ENCODE results near the gene STK24. TPM values are rescaled to one million over a fixed set of nuclear protein-coding genes. Genes with fewer than 3 reads are reported as not detected.
A peak's percentile ranks its signal among the peaks of the same experiment; 100 is the strongest.

The STK24 gene
- total and polyA plus RNA-seq, 10 of the 15 experiments (the other 5 are each of a cell fraction or from before 2014, with no cell fraction given): 7.5 to 115 (median 52.9) TPM

GRCh38 chr13:98476538-98476966 lies 100.4 kb downstream of the STK24 start (continued):
- TF ChIP-seq, protein P1, sequence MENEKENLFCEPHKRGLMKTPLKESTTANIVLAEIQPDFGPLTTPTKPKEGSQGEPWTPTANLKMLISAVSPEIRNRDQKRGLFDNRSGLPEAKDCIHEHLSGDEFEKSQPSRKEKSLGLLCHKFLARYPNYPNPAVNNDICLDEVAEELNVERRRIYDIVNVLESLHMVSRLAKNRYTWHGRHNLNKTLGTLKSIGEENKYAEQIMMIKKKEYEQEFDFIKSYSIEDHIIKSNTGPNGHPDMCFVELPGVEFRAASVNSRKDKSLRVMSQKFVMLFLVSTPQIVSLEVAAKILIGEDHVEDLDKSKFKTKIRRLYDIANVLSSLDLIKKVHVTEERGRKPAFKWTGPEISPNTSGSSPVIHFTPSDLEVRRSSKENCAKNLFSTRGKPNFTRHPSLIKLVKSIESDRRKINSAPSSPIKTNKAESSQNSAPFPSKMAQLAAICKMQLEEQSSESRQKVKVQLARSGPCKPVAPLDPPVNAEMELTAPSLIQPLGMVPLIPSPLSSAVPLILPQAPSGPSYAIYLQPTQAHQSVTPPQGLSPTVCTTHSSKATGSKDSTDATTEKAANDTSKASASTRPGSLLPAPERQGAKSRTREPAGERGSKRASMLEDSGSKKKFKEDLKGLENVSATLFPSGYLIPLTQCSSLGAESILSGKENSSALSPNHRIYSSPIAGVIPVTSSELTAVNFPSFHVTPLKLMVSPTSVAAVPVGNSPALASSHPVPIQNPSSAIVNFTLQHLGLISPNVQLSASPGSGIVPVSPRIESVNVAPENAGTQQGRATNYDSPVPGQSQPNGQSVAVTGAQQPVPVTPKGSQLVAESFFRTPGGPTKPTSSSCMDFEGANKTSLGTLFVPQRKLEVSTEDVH (IDR thresholded peaks at IDR 0.05; ENCODE audit: low read depth, partially characterized antibody): peak; percentile 45
- TF ChIP-seq NR2C2 (IDR thresholded peaks at IDR 0.05; ENCODE audit: borderline replicate concordance, control insufficient read depth, insufficient read length, low read depth) (no peak), CHD1 (IDR thresholded peaks at IDR 0.05; ENCODE audit: low read depth, low read length) (no peak), SREBF2 (IDR thresholded peaks at IDR 0.05; ENCODE audit: low read length) (no peak), JUNB (IDR thresholded peaks at IDR 0.05) (peak; percentile 93), BMI1 (IDR thresholded peaks at IDR 0.05; ENCODE audit: borderline replicate concordance) (peak; percentile 59; the same call in 1 of the 2 replicates), TCF3 (IDR thresholded peaks at IDR 0.05; ENCODE audit: borderline replicate concordance, insufficient read depth, low read depth, low read length) (peak; percentile 95), SMAD1 (IDR thresholded peaks at IDR 0.05; ENCODE audit: low read depth, partially characterized antibody) (no peak), KLF5 (IDR thresholded peaks at IDR 0.05; ENCODE audit: partially characterized antibody) (peak; percentile 83), EGR1 (IDR thresholded peaks at IDR 0.05; ENCODE audit: borderline replicate concordance in 1 of 2, low read depth in 2 of 2, low read length in 2 of 2) (peak in 1 of 2 experiments; percentile 78; a peak in 2 of 3 replicates), STAT3 (IDR thresholded peaks at IDR 0.05; ENCODE audit: low read depth, low read length) (0 out of 2 replicates have a peak, but pooled peaks have one; percentile 88), KDM1A (IDR thresholded peaks at IDR 0.05; ENCODE audit: borderline replicate concordance) (no peak), EED (IDR thresholded peaks at IDR 0.05; ENCODE audit: low read depth) (peak; percentile 99), RAD51 (IDR thresholded peaks at IDR 0.05) (no peak), EZH2 (IDR thresholded peaks at IDR 0.05; ENCODE audit: borderline replicate concordance, control insufficient read depth, low read depth, low read length) (no peak), TAF1 (IDR thresholded peaks at IDR 0.05; ENCODE audit: borderline replicate concordance, low read depth, low read length) (peak; percentile 46; the same call in 1 of the 2 replicates), RELB (IDR thresholded peaks at IDR 0.05; ENCODE audit: low read depth) (peak; percentile 80), TCF7 (IDR thresholded peaks at IDR 0.05; ENCODE audit: borderline replicate concordance) (peak; percentile 54; the same call in 1 of the 2 replicates), NR2C1 (IDR thresholded peaks at IDR 0.05) (peak; percentile 83), ZZZ3 (IDR thresholded peaks at IDR 0.05; ENCODE audit: control insufficient read depth, insufficient read length, low read depth) (no peak), CEBPB (IDR thresholded peaks at IDR 0.05; ENCODE audit: borderline replicate concordance in 1 of 2, low read depth in 2 of 2, low read length in 2 of 2) (no peak; a peak in 1 of 4 replicates), MEF2A (IDR thresholded peaks at IDR 0.05; ENCODE audit: insufficient read depth, low read depth, low read length) (peak; percentile 88), SRF (IDR thresholded peaks at IDR 0.05; ENCODE audit: low read depth in 2 of 2, low read length in 2 of 2) (peak; percentile 80 to 87), NFXL1 (IDR thresholded peaks at IDR 0.05; ENCODE audit: borderline replicate concordance) (no peak), BHLHE40 (IDR thresholded peaks at IDR 0.05; ENCODE audit: borderline replicate concordance in 1 of 2, low read depth in 2 of 2, low read length in 1 of 2) (peak; percentile 82 to 87; a peak in 3 of 4 replicates), SPI1 (IDR thresholded peaks at IDR 0.05; ENCODE audit: borderline replicate concordance, insufficient read depth, low read depth, low read length) (no peak; the same call in 1 of the 2 replicates), FOXK2 (IDR thresholded peaks at IDR 0.05) (no peak), ESRRA (IDR thresholded peaks at IDR 0.05; ENCODE audit: low read length) (peak; percentile 38; the same call in 1 of the 2 replicates), CBX3 (IDR thresholded peaks at IDR 0.05; ENCODE audit: borderline replicate concordance, low read depth) (no peak)
